ENCODE results near the gene REG3A. TPM values are rescaled to one million over a fixed set of nuclear protein-coding genes. Genes with fewer than 3 reads are reported as not detected.

Gene REG3A
- not detected for total RNA-seq

GRCh38 chr2:79159653-79160052 lies at the start of gene REG3A:
Gene REG3A (minus strand): TSS chr2:79159753. CDS start chr2:79159405, 348 bp downstream.
- Histone ChIP-seq H3K4me1 (replicated peaks) (no peaks in the 10 kb centered on the region), H3K27ac (no peak within 1 kb of the TSS), H3K9me3 (no peaks in the 10 kb centered on the region), H3K27me3 (replicated peaks; ENCODE audit: insufficient read depth) (no peaks in the 10 kb centered on the region), H3K4me3 (no peak within 1 kb of the TSS), H3K36me3 (no peaks in the 10 kb centered on the region)
- TF ChIP-seq POLR2A (IDR thresholded peaks at IDR 0.05) = no peak
- no peak for TF ChIP-seq POLR2AphosphoS5 (IDR thresholded peaks at IDR 0.05)
- TF ChIP-seq CTCF (IDR thresholded peaks at IDR 0.05) = no peak
- intact Hi-C loops (cut with DNase I) = no loop called here
- no peak for DNase-seq (ENCODE audit: low spot score)

GRCh38 chr2:79200762-79201161 lies 41.2 kb upstream of the REG3A start:
- H3K9me3 ChIP-seq = no peaks in the 10 kb centered on the region
- TF ChIP-seq CTCF (IDR thresholded peaks at IDR 0.05) (no peak), POLR2AphosphoS5 (IDR thresholded peaks at IDR 0.05) (no peak), POLR2A (IDR thresholded peaks at IDR 0.05) (no peak)
- H3K27me3 ChIP-seq (replicated peaks; ENCODE audit: insufficient read depth) = no peaks in the 10 kb centered on the region
- H3K4me1 ChIP-seq (replicated peaks) = no peaks in the 10 kb centered on the region
- H3K27ac ChIP-seq = no peak overlapping the region
- no peak for DNase-seq (ENCODE audit: low spot score)
- WGBS = 73% methylated on average over 1 of the region's 1 CpG
- no peaks in the 10 kb centered on the region for H3K36me3 ChIP-seq
- H3K4me3 ChIP-seq = no peak overlapping the region
- intact Hi-C loops (cut with DNase I) = no loop called here

- TF ChIP-seq POLR2AphosphoS5 (IDR thresholded peaks at IDR 0.05) (no peak), POLR2A (IDR thresholded peaks at IDR 0.05) (no peak), CTCF (IDR thresholded peaks at IDR 0.05) (no peak)
- DNase-seq (ENCODE audit: low spot score) = no peak
- Histone ChIP-seq H3K36me3 (no peaks in the 10 kb centered on the region), H3K27ac (no peak overlapping the region), H3K4me3 (no peak overlapping the region), H3K4me1 (replicated peaks) (no peaks in the 10 kb centered on the region), H3K9me3 (no peaks in the 10 kb centered on the region), H3K27me3 (replicated peaks; ENCODE audit: insufficient read depth) (no peaks in the 10 kb centered on the region)
- WGBS = 59% methylated on average over 7 of the region's 7 CpGs
- intact Hi-C loops (cut with DNase I) = no loop called here
Observed at GRCh38 chr2:79191816-79192215, 32.3 kb upstream of the REG3A start.

- no peak overlapping the region for H3K27ac ChIP-seq
- no peak for TF ChIP-seq CTCF (IDR thresholded peaks at IDR 0.05)
- TF ChIP-seq POLR2AphosphoS5 (IDR thresholded peaks at IDR 0.05) = no peak
- TF ChIP-seq POLR2A (IDR thresholded peaks at IDR 0.05) = no peak
Observed at GRCh38 chr2:79191081-79191480, 31.5 kb upstream of the REG3A start.

GRCh38 chr2:79189465-79189864 lies 29.9 kb upstream of the REG3A start:
- H3K9me3 ChIP-seq = no peaks in the 10 kb centered on the region
- DNase-seq (ENCODE audit: low spot score) = no peak
- 48% methylated on average over 3 of the region's 3 CpGs for WGBS
- intact Hi-C loops (cut with DNase I) = no loop called here
- H3K27ac ChIP-seq = no peak overlapping the region
- no peak overlapping the region for H3K4me3 ChIP-seq
- no peak for TF ChIP-seq POLR2A (IDR thresholded peaks at IDR 0.05)
- TF ChIP-seq CTCF (IDR thresholded peaks at IDR 0.05) = no peak
- TF ChIP-seq POLR2AphosphoS5 (IDR thresholded peaks at IDR 0.05) = no peak
- H3K27me3 ChIP-seq (replicated peaks; ENCODE audit: insufficient read depth) = no peaks in the 10 kb centered on the region
- H3K36me3 ChIP-seq = no peaks in the 10 kb centered on the region
- no peaks in the 10 kb centered on the region for H3K4me1 ChIP-seq (replicated peaks)

More at GRCh38 chr2:79191081-79191480, 31.5 kb upstream of the REG3A start:
- no peaks in the 10 kb centered on the region for H3K9me3 ChIP-seq
- H3K4me1 ChIP-seq (replicated peaks) = no peaks in the 10 kb centered on the region
- DNase-seq (ENCODE audit: low spot score) = no peak
- 50% methylated on average over 1 of the region's 1 CpG for WGBS
- intact Hi-C loops (cut with DNase I) = no loop called here
- no peak overlapping the region for H3K4me3 ChIP-seq
- no peaks in the 10 kb centered on the region for H3K27me3 ChIP-seq (replicated peaks; ENCODE audit: insufficient read depth)
- no peaks in the 10 kb centered on the region for H3K36me3 ChIP-seq

Measured in prostate gland (tissue), 2 donors.